ENCODE data around the gene SLC39A11. TPM values are rescaled to one million over a fixed set of nuclear protein-coding genes. Genes with fewer than 3 reads are reported as not detected.

SLC39A11 gene
- total RNA-seq, 1 experiment from 2014 or later = 15.2 TPM

DNA sequence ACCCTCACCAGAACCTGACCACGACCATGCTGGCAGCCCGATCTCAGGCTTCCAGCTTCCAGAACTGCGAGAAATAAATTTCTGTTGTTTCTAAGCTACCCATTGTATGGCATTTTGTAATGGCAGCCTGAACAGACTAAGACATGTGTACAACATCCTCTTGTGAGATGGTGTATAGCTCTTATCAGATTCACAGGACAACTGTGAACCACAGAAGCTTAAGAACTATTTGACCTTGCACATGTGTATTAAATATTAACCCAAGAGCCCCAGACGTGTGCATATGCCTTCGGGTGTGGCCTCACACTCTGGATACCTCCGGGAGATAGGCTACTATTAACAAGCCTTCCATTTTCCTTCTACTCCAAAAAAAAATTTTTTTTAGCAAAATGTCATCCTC is 248.9 kb downstream of the SLC39A11 start:
- Histone ChIP-seq H3K79me1 (ENCODE audit: insufficient read depth, low read depth, low read length, poor library complexity, severe bottlenecking) (no peaks in the 10 kb centered on the region), H4K91ac (ENCODE audit: insufficient read length, low read depth, low read length) (no peak overlapping the region)

More for the DNA sequence above, 248.9 kb downstream of the SLC39A11 start:
- H3K9me3 Mint-ChIP-seq = peaks cover 7 to 9% of the 10 kb centered on the region in 2 experiments; a peak in 4 of 5 replicates
- H3T11ph ChIP-seq (ENCODE audit: low read length) = no peak overlapping the region
- DNase-seq = no peak
- H3K79me2 ChIP-seq (ENCODE audit: insufficient read depth, low read length) = no peaks in the 10 kb centered on the region
- H3K27me3 ChIP-seq (ENCODE audit: insufficient read depth, low read length) = no peaks in the 10 kb centered on the region
- H3K4me3 Mint-ChIP-seq = no peak overlapping the region
- no peaks in the 10 kb centered on the region for H3K4me1 ChIP-seq (ENCODE audit: insufficient read depth, low read length)
- H3K23ac ChIP-seq (ENCODE audit: insufficient read length, low read depth, low read length) = no peak overlapping the region
- no peaks in the 10 kb centered on the region for H3K23me2 ChIP-seq (ENCODE audit: insufficient read length, low read depth, low read length, poor library complexity, severe bottlenecking)
- no peak overlapping the region for H2BK12ac ChIP-seq (ENCODE audit: insufficient read length, low read depth, low read length)
- H3K56ac ChIP-seq (ENCODE audit: insufficient read length, low read depth, low read length) = no peak overlapping the region
- H3K9me3 ChIP-seq (ENCODE audit: control insufficient read depth, low read depth, low read length) = no peaks in the 10 kb centered on the region
- no peak overlapping the region for H2AK5ac ChIP-seq (ENCODE audit: insufficient read length, low read length)
- H3K4ac ChIP-seq (ENCODE audit: low read depth, low read length) = no peak overlapping the region
- H4K8ac ChIP-seq (replicated peaks; ENCODE audit: insufficient read length, low read depth, low read length) = no peak overlapping the region
- no peaks in the 10 kb centered on the region for H3K4me1 Mint-ChIP-seq
- H2AFZ ChIP-seq (ENCODE audit: low read length) = no peak overlapping the region
- H3K36me3 Mint-ChIP-seq (ENCODE audit: insufficient read depth in 1 of 3, low read depth in 3 of 3) = peaks cover 6 to 7% (median 7%) of the 10 kb centered on the region in 3 experiments
- H3K18ac ChIP-seq (ENCODE audit: insufficient read length, low read depth, low read length) = no peak overlapping the region
- no peaks in the 10 kb centered on the region for H4K20me1 ChIP-seq (ENCODE audit: control insufficient read depth, insufficient read depth, insufficient read length)
- H2BK120ac ChIP-seq (ENCODE audit: low read depth, low read length, poor library complexity, severe bottlenecking) = no peak overlapping the region
- no peak overlapping the region for H2BK5ac ChIP-seq (ENCODE audit: insufficient read length, low read length)
- no CpG with 5 or more reads among the region's 6 CpGs for WGBS (ENCODE audit: extremely low coverage, insufficient read length, low lambda C conversion rate)
- H3K9ac ChIP-seq (ENCODE audit: extremely low read depth, insufficient read length, low read length) = no peak overlapping the region
- no peak overlapping the region for H3K14ac ChIP-seq (ENCODE audit: insufficient read depth, low read length)
- H3K27ac ChIP-seq (ENCODE audit: insufficient read length, low read depth, low read length) = no peak overlapping the region
- TF ChIP-seq, protein P1, sequence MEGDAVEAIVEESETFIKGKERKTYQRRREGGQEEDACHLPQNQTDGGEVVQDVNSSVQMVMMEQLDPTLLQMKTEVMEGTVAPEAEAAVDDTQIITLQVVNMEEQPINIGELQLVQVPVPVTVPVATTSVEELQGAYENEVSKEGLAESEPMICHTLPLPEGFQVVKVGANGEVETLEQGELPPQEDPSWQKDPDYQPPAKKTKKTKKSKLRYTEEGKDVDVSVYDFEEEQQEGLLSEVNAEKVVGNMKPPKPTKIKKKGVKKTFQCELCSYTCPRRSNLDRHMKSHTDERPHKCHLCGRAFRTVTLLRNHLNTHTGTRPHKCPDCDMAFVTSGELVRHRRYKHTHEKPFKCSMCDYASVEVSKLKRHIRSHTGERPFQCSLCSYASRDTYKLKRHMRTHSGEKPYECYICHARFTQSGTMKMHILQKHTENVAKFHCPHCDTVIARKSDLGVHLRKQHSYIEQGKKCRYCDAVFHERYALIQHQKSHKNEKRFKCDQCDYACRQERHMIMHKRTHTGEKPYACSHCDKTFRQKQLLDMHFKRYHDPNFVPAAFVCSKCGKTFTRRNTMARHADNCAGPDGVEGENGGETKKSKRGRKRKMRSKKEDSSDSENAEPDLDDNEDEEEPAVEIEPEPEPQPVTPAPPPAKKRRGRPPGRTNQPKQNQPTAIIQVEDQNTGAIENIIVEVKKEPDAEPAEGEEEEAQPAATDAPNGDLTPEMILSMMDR (conservative IDR thresholded peaks at IDR 0.05) = no peak
- no peak overlapping the region for H2BK15ac ChIP-seq (ENCODE audit: low read depth, low read length)
- H4K5ac ChIP-seq (ENCODE audit: insufficient read length, low read depth, low read length) = no peak overlapping the region
- no peak overlapping the region for H3K4me2 ChIP-seq (ENCODE audit: insufficient read depth, insufficient read length, low read length)
- H3K27ac Mint-ChIP-seq = peak overlapping the region in 1 of 3 experiments; percentile 71; a peak in 1 of 7 replicates
- no peak overlapping the region for H2BK20ac ChIP-seq (ENCODE audit: low read depth, low read length, poor library complexity, severe bottlenecking)
- H3K27me3 Mint-ChIP-seq (ENCODE audit: low read depth) = no peaks in the 10 kb centered on the region
